MV-4-11 (cell line): ENCODE data around the gene IFNL3.
"Not testable (repeated sequence)": the region's sequence is repeated elsewhere in the genome, so short reads cannot be mapped to it uniquely, and the experiment has no call there.

Experiments used
- DNase-seq: peaks from one replicate; lab custom pipeline; 2025; lab: John Stamatoyannopoulos, UW

IFNL3 gene

GRCh38 chr19:39218230-39219007, 26.4 kb downstream of the IFNL3 start:
- DNase-seq: no peak

GRCh38 chr19:39217094-39217493, 27.7 kb downstream of the IFNL3 start:
- no peak for DNase-seq

- DNase-seq: not testable (repeated sequence)
Observed at GRCh38 chr19:39215323-39215722, 29.5 kb downstream of the IFNL3 start.

- peak; percentile 72 for DNase-seq
Observed at GRCh38 chr19:39212375-39212742, 32.4 kb downstream of the IFNL3 start.

- DNase-seq: peak; percentile 72
Observed at GRCh38 chr19:39211731-39212374, 33.0 kb downstream of the IFNL3 start.

- DNase-seq: no peak
Observed at GRCh38 chr19:39209196-39209595, 35.6 kb downstream of the IFNL3 start.

GRCh38 chr19:39208175-39208795, 36.5 kb downstream of the IFNL3 start:
- DNase-seq: no peak

GRCh38 chr19:39207293-39207836, 37.4 kb downstream of the IFNL3 start:
- no peak for DNase-seq

GRCh38 chr19:39206122-39206521, 38.7 kb downstream of the IFNL3 start:
- DNase-seq: no peak

- no peak for DNase-seq
Observed at GRCh38 chr19:39205449-39205764, 39.4 kb downstream of the IFNL3 start.

GRCh38 chr19:39203372-39204341, 41.1 kb downstream of the IFNL3 start, which contains the start of gene SYCN:
Gene SYCN (minus strand): TSS chr19:39204263. CDS start chr19:39204254, 9 bp downstream.
- DNase-seq: no peak

- no peak for DNase-seq
Observed at GRCh38 chr19:39202998-39203355, 41.8 kb downstream of the IFNL3 start.

GRCh38 chr19:39200803-39201115, 44.0 kb downstream of the IFNL3 start:
- no peak for DNase-seq

- DNase-seq: no peak
Observed at GRCh38 chr19:39200066-39200802, 44.6 kb downstream of the IFNL3 start.

GRCh38 chr19:39199025-39199424, 45.8 kb downstream of the IFNL3 start:
- DNase-seq: no peak

GRCh38 chr19:39197808-39198207, 47.0 kb downstream of the IFNL3 start:
- no peak for DNase-seq

- DNase-seq: no peak
Observed at GRCh38 chr19:39196860-39197562, 47.8 kb downstream of the IFNL3 start, which contains the start of gene NCCRP1. Gene NCCRP1 (plus strand): TSS chr19:39196964. CDS start chr19:39196983, 19 bp downstream.

- no peak for DNase-seq
Observed at GRCh38 chr19:39196320-39196719, 48.5 kb downstream of the IFNL3 start.

- no peak for DNase-seq
Observed at GRCh38 chr19:39195755-39196154, 49.1 kb downstream of the IFNL3 start.

- no peak for DNase-seq
Observed at GRCh38 chr19:39194832-39195542, 49.8 kb downstream of the IFNL3 start.
